HG02938 (cell line): Measurements from ENCODE around the gene CHN1.

Experiments
- ATAC-seq: cut with Tn5 transposase; IDR thresholded peaks from one replicate; pipeline ENCODE4 v1.9.1; 2021; ENCODE audit warnings: mild to moderate bottlenecking, moderate library complexity; ENCODE audit not compliant: unreplicated experiment

Gene CHN1

GRCh38 chr2:174833737-174834136 lies 171.4 kb downstream of the CHN1 start:
- ATAC-seq, result no peak

- no peak for ATAC-seq
Observed at GRCh38 chr2:174830561-174830960, 174.6 kb downstream of the CHN1 start.

DNA sequence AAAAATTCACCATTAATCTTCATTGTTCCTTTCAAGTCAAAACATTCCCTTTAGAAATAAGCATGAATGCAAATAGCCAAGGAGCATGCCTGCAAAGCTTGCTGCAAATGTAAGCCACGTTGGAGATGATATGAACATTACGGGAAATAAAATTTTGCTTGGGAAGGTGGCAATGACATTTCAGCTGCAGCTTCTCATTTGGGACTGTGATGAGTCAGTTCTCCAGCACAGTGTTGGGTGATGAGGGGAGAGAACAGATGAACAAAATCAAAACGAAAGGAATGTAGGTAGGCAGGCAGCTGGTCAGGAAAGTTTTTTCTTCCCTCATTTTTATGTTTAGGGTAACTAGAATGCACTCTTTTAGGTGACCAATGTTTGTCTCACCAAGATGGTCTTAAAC lies 175.6 kb downstream of the CHN1 start:
- ATAC-seq, result no peak

DNA sequence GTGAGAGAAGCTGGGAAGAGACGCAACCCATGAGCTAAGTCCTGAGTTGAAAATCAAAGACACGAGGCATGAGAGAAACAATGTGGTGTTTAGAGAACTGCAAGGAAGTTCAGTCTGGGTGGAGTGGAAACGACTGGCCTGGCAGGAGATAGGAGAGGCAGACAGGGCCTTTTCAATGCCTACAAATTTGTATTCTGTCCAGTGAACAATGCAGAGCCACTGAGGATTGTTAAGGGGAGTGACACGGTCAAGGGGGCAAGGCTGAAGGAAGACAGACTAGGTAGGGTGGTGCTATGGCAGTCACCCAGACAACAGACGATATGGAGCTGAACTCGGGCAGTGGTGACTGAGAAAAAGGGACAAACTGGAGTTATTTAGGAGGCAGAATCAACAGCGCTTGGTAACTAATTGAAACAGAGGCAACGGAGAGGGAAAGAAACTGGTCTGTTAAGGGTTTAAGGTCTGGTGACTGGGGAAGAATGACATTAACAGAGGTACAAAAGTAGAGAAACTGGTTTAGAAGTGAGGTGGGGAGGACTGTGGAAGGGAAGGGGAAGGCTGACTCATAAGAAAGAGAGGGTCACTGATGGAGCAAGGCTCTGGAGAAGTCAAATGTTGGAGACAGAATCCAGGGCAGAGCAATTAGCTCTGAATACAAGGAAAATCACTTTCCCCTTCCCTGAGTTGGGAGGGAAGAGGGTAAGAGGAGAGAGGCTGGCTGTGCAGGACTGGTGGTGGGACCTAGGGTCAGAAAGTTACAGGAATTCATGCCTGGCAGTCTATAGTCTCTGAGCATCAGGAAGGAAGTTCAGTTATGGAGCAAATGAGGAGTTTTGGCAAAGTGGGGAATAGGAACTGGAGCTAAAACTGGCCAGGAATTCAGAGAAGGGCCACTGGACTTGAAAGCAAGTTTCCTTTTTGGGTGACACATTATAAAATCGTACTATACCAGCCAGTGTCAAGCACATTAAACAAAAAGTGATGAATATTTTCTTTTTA lies 177.5 kb downstream of the CHN1 start:
- ATAC-seq, result no peak

- ATAC-seq, result no peak
Observed at GRCh38 chr2:174826051-174826450, 179.1 kb downstream of the CHN1 start.

DNA sequence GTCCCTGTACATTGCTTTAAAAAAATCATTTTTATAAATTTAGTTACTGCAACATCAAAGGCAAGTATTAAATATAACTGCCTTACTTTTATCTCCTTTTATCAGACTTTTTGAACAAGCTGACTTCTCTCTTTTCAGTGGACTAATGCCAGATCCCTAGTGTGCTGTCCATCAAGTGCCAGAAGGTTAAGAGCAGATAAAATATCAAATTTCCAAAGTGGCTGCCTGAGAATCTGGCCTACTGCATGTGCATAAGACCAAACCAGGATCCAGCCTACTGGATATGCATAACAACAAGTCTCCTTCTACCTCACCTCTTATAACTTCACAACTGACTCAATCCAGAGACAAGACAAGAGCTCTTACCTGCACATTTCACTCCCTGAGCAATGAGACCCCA lies 181.1 kb downstream of the CHN1 start:
- no peak for ATAC-seq

DNA sequence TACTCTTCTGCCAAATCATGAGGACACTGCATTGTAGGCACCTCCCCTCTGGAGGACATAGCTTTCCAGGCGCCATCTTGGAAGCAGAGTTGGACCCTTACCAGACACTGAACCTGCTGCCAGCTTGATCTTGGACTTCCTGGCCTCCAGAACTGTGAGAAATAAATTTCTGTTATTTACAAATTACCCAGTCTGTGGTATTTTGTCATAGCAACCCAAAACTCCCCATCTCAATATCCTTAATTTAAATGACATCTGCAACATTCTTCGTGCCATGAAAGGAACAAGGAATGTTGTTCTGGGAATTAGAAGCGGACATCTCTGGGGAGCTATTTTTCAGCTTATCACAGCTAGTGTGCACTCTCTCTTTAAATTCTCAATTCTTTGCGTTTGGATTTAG lies 183.6 kb downstream of the CHN1 start:
- ATAC-seq, result no peak

GRCh38 chr2:174820361-174820760 lies 184.8 kb downstream of the CHN1 start:
- no peak for ATAC-seq

DNA sequence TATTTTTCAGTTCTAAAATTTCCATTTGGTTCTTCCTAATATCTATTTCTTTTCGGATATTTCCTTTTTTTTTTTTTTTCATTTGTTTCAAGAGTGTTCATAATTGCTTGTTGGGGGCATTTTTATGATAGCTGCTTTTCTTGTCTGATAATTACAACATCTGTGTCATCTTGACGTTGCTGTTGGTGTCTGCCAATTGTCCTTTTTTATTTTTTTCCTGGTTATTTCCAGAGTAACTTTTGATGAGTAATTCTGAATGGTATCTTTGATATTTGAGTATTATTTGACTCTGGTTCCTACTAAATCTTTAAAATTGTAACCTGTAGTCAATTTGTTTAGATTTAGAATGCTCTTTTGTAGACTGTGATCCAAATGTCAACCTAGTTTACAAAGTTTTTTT lies 189.7 kb downstream of the CHN1 start:
- no peak for ATAC-seq

- no peak for ATAC-seq
Observed at GRCh38 chr2:174812037-174812436, 193.1 kb downstream of the CHN1 start.

DNA sequence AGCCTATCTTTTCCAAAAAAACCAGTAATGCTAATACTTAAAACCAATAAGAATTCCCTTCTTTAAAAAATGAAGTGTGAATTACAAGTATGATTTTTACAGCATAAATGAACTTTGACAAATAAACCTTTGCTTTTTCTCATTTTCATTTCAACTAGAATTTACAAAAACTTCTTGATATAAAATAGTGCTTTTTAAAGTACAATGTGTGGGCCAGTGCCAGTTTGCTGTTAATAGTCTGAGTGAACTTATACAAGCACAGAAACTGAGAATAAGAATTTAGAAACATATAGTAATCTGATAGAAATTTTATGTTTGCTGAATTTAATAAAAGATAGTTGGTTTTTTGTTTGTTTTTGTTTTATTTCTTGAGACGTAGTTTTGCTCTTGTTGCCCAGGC lies 197.2 kb downstream of the CHN1 start:
- no peak for ATAC-seq

DNA sequence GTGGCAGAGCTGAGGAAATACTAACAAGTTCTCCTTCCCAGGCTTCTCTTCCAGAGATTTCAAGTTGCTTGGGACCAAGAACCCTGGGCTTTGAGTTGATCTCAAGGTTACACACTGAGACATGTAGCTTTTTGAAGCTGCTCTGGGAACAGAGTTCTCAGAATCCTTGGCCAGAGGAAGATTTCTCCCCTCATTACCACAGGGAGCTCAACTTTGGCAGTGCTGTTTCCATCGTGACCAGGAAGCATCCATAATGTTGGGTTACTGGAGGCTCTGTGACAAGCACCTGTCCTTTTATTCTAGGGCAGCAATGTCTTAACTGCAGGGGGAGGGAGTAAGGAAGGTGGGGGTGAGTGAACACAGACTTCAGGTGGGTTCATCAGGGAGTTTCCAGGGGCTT lies 199.4 kb downstream of the CHN1 start:
- ATAC-seq, result no peak

- no peak for ATAC-seq
Observed at GRCh38 chr2:174802459-174802858, 202.7 kb downstream of the CHN1 start.

DNA sequence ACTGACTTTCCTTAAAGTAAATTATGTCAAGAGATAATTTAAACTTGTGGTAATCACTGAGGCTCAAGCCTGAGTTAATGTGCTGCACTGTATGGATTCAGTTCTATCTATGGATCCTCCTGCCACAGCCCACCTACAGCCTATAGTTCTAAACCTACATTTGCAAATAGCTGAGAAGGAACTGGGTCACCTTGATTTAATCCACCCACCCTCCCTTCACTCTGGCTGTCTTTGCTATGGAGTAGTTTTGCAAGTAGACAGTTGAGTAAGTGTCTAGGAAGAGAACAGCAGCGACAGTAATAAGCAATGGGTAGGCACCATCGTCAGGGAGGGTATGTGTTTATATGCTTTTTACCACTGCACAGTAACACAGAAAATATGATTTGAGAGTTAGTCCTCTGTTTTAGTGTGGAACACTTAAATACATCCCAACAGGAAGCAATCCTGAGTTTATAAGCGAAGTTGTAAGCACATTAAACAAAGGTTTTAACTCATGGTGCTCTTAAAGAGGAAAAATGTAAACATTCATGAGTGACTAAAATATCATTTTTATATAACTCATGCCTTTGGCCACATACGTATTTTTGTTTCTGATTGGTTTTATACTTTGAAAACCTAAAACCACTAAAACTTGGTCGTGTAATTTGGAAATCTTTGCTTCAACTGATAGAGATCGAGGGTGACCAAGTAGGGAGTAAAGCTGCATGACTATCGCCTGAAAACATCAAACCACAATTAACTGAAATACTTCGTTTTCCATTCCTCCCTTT lies 204.6 kb downstream of the CHN1 start:
- no peak for ATAC-seq

GRCh38 chr2:174798801-174799200 lies 206.4 kb downstream of the CHN1 start:
- ATAC-seq, result no peak

- ATAC-seq, result no peak
Observed at GRCh38 chr2:174797781-174798276, 207.4 kb downstream of the CHN1 start.

DNA sequence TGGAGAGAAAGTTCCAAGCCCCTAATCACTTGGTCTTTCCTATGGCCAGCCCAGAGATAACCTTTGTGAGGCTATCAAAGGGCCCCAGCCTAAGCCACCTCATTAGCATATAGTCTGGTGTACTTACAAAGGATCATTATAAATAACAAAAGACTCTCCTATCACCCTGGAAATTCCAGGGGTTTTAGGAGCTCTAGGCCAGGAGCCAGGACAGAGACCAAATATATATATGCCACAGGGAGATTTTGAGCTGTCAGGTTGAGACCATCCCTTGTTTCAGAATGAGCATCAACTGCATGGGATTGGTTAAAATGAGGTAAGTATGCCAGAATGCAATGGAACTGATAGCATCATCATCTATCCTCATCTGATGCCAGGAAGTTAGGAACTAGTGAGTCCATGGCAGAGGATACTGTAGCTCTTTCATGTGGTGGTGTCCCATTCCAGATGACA lies 208.8 kb downstream of the CHN1 start:
- ATAC-seq, result no peak

DNA sequence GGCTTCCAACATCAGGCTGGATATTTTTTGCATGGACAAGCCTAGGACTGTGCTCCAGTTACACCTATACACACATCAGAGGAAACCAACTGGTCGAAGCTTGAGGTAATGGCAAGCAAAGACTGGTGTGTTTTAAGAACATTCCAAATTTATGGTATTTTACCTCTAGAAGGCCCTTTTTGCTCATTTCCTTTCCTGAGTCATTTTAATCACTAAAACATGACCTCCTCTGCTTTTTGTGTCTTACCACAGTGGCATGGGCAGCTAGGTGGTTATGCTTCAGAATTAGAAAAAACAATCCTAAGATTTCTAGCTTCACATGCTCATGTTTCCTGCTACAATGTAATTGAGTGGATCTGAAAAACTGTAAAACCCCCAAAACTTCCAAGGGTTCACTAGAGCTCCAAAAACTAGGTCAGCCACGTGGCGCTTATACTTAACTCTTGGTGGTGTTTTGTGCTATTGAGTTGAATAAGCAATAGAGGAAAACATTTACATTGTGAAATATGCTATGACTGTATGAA lies 210.3 kb downstream of the CHN1 start:
- ATAC-seq, result no peak

DNA sequence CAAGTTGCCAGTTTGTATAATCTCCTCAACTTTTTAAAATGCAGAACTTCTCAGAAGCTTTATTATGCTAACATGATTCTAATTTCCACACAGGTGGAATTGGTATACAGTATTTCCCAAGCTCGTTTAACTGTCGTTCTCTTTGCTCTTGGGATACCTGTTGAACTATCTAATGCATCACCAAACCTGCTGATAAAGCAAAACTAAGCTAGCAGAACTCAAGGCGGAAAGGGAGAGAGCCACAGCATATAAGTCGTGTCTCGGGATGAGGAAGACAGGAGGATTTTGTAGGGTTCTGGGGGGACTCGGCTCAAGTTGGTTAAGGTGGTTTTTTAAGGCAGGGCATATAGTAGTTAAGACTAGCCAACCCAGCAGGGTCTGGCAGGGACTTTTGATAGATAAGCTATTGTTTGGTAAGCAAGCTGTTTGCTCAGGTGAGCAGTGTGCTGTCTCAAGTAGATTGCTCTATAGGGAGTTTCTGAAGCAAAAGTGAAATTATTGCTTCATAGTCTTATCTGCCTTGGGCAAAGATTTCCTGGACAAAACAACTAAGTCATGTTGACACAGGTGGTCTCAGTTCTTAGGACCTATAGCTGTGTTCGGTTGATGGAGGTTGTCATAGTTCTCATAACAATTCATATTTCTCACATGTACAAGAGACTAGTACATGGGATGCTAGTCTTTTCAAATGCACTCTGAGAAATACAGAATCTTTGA lies 212.7 kb downstream of the CHN1 start:
- no peak for ATAC-seq

DNA sequence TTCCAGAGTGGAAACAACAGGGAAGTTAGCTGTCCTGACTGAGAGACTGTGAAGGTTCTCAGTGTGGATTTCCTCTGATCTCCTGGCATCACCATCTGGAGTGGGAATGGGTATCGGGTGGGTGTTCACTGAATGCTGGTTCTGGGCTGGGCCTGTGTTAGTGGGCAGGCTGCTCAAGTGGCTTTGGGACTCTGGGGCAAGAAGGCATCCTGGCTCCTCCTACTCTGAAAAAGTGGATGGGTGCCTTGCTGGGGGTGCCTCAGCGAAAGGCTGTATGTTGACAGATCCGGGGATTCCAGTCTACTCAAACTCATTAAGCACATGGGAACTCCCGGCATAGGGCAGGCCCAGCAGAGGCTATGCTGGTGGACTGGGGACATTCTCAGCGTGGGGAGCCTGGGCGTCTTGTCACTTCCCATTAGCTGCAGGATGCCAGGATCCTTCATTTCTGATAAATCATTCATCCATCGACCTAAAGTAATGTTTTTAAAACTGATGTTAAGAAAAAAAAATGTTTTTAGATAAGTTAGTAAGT lies 213.4 kb downstream of the CHN1 start:
- no peak for ATAC-seq

GRCh38 chr2:174791020-174791419 lies 214.2 kb downstream of the CHN1 start:
- ATAC-seq, result no peak
